Spleen (tissue), 7 donors: ENCODE results near the gene DLG1.

Source experiments
- POLR2A ChIP-seq, 3 donors: fragments of 450-650 bp; IDR thresholded peaks; one replicate each; pipeline ENCODE4 v1.5.1; 2017; ENCODE audit warnings: antibody characterized with exemption in 3 of 3, mild to moderate bottlenecking in 1 of 3
- POLR2AphosphoS5 ChIP-seq, 3 donors: sonication (generic); formaldehyde crosslinking; IDR thresholded peaks; one replicate each; pipeline ENCODE4 v1.5.1; 2017; ENCODE audit warnings: antibody characterized with exemption in 3 of 3
- TF ChIP-seq, protein P1 (sequence below), 11 experiments: fragments of 200-600 bp in 7 of 11; fragments of 450-650 bp in 4 of 11; sonication (generic) in 4 of 11; IDR thresholded peaks in 8 of 11; conservative IDR thresholded peaks in 3 of 11; 1 replicate in 7 of 11; 2 replicates in 4 of 11; pipeline versions ENCODE4 v1.4.0 to v1.8.0; 2016 to 2021; ENCODE audit warnings: antibody characterized with exemption in 11 of 11, inconsistent platforms in 4 of 11, mild to moderate bottlenecking in 1 of 11
- donor health status: DM: no; HTN: no; CAD: no; lungs with moderate emphysema.
- donor health status: DM: no; HTN: no; CAD: no.
- donor health status: DM: no; HTN: no; CAD: no.

DNA sequence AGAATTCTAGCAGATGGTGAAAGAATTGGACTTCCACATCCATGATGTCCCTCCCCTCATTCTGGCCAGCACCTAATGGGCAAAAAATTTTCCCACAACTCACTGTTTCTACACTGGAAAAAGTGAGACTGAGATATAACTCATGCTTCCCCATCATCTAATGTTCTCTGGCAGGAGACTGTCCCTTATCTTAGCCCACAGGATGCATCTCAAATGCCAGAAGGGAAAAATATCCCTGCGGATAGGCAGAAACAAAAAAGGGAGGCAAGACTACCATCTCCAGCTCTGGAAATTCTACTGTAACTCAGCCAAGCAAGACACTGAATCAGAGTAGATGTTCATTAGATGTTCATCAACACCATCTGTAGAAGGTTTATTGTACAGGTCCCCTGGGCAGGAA, 58.6 kb downstream of the DLG1 start:
- TF ChIP-seq, protein P1, sequence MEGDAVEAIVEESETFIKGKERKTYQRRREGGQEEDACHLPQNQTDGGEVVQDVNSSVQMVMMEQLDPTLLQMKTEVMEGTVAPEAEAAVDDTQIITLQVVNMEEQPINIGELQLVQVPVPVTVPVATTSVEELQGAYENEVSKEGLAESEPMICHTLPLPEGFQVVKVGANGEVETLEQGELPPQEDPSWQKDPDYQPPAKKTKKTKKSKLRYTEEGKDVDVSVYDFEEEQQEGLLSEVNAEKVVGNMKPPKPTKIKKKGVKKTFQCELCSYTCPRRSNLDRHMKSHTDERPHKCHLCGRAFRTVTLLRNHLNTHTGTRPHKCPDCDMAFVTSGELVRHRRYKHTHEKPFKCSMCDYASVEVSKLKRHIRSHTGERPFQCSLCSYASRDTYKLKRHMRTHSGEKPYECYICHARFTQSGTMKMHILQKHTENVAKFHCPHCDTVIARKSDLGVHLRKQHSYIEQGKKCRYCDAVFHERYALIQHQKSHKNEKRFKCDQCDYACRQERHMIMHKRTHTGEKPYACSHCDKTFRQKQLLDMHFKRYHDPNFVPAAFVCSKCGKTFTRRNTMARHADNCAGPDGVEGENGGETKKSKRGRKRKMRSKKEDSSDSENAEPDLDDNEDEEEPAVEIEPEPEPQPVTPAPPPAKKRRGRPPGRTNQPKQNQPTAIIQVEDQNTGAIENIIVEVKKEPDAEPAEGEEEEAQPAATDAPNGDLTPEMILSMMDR (IDR thresholded peaks at IDR 0.05 in 8 of 11, conservative IDR thresholded peaks at IDR 0.05 in 3 of 11): no peak
- no peak for TF ChIP-seq POLR2A (IDR thresholded peaks at IDR 0.05)
- no peak for TF ChIP-seq POLR2AphosphoS5 (IDR thresholded peaks at IDR 0.05)
